ENCODE results near the gene FBXW12. TPM values are rescaled to one million over a fixed set of nuclear protein-coding genes. Genes with fewer than 3 reads are reported as not detected.

The FBXW12 gene
- total RNA-seq, 1 donor from 2014 or later = not detected

- no peak overlapping the region for H3K4me3 ChIP-seq
- ATAC-seq (no peak), DNase-seq (no peak)
- TF ChIP-seq CTCF (IDR thresholded peaks at IDR 0.05) = no peak
- peaks cover 41% of the 10 kb centered on the region for H3K4me1 ChIP-seq
- H3K36me3 ChIP-seq = peaks cover 14% of the 10 kb centered on the region
- H3K27ac ChIP-seq = no peak overlapping the region
- no peaks in the 10 kb centered on the region for H3K9me3 ChIP-seq
- no peaks in the 10 kb centered on the region for H3K27me3 ChIP-seq
- intact Hi-C loops (cut with DNase I) = no loop called here
Measured at GRCh38 chr3:48431224-48432029, 59.4 kb downstream of the FBXW12 start.

- ATAC-seq = no peak
- peaks cover 14% of the 10 kb centered on the region for H3K36me3 ChIP-seq
- H3K27me3 ChIP-seq = no peaks in the 10 kb centered on the region
- H3K4me1 ChIP-seq = peaks cover 30% of the 10 kb centered on the region
- no peak overlapping the region for H3K4me3 ChIP-seq
- no peaks in the 10 kb centered on the region for H3K9me3 ChIP-seq
- DNase-seq = no peak
- TF ChIP-seq CTCF (IDR thresholded peaks at IDR 0.05) = no peak
- intact Hi-C loops (cut with DNase I) = no loop called here
- peak overlapping the region; percentile 4 for H3K27ac ChIP-seq
Measured at GRCh38 chr3:48432411-48433371, 60.7 kb downstream of the FBXW12 start.

GRCh38 chr3:48433472-48434118 lies 61.6 kb downstream of the FBXW12 start:
- no peaks in the 10 kb centered on the region for H3K9me3 ChIP-seq
- no peak for TF ChIP-seq CTCF (IDR thresholded peaks at IDR 0.05)
- H3K27me3 ChIP-seq = no peaks in the 10 kb centered on the region
- peaks cover 14% of the 10 kb centered on the region for H3K36me3 ChIP-seq
- ATAC-seq = peak; percentile 42
- H3K4me1 ChIP-seq = peaks cover 21% of the 10 kb centered on the region
- intact Hi-C loops (cut with DNase I) = no loop called here
- peak overlapping the region; percentile 70 for H3K27ac ChIP-seq
- H3K4me3 ChIP-seq = peak overlapping the region; percentile 2
- peak; percentile 74 for DNase-seq

- no peak overlapping the region for H3K4me3 ChIP-seq
- H3K27me3 ChIP-seq = no peaks in the 10 kb centered on the region
- H3K36me3 ChIP-seq = peaks cover 14% of the 10 kb centered on the region
- peak overlapping the region; percentile 70 for H3K27ac ChIP-seq
- TF ChIP-seq CTCF (IDR thresholded peaks at IDR 0.05) = no peak
- intact Hi-C loops (cut with DNase I) = loop anchor here (5.0 kb wide), 2 partner anchors 32 to 202 kb away; no protein-coding TSS in a partner anchor
- no peaks in the 10 kb centered on the region for H3K9me3 ChIP-seq
- peaks cover 27% of the 10 kb centered on the region for H3K4me1 ChIP-seq
- no peak for ATAC-seq
- DNase-seq = peak; percentile 66
Measured at GRCh38 chr3:48434591-48435222, 62.7 kb downstream of the FBXW12 start.

- H3K36me3 ChIP-seq = peaks cover 14% of the 10 kb centered on the region
- peaks cover 24% of the 10 kb centered on the region for H3K4me1 ChIP-seq
- no peak for ATAC-seq
- TF ChIP-seq CTCF (IDR thresholded peaks at IDR 0.05) = no peak
- no peak overlapping the region for H3K4me3 ChIP-seq
- intact Hi-C loops (cut with DNase I) = loop anchor here (5.0 kb wide), 2 partner anchors 33 to 203 kb away; no protein-coding TSS in a partner anchor
- no peak for DNase-seq
- H3K27ac ChIP-seq = peak overlapping the region; percentile 70
- H3K27me3 ChIP-seq = no peaks in the 10 kb centered on the region
- no peaks in the 10 kb centered on the region for H3K9me3 ChIP-seq
Measured at GRCh38 chr3:48435223-48435595, 63.2 kb downstream of the FBXW12 start.

Measured in upper lobe of right lung (tissue), 1 donor.